Activated CD8-positive, alpha-beta T cell treated with anti-CD3 and anti-CD28 coated beads for 36 hours (primary cell): Measurements from ENCODE around the gene CCDC192. TPM values are rescaled to one million over a fixed set of nuclear protein-coding genes. Genes with fewer than 3 reads are reported as not detected.
"Not testable (repeated sequence)": the region's sequence is repeated elsewhere in the genome, so short reads cannot be mapped to it uniquely, and the experiment has no call there.

ENCODE experiments used
- ATAC-seq: fragments of 200-7000 bp; cut with Tn5 transposase; one replicate; pipeline ENCODE4 v1.10.0; 2021; ENCODE audit warnings: mild to moderate bottlenecking, moderate library complexity
- CTCF ChIA-PET: fragments of 350-600 bp; sonication (Branson Sonifier 250); formaldehyde crosslinking; loops from one replicate; lab custom pipeline; 2021; ENCODE audit warnings: antibody characterized with exemption; lab: Charles Lee
- POLR2A ChIA-PET: fragments of 350-600 bp; sonication (Branson Sonifier 250); formaldehyde crosslinking; loops from one replicate; lab custom pipeline; 2021; ENCODE audit warnings: antibody characterized with exemption; lab: Charles Lee
- DNase-seq: peaks from one replicate; pipeline ENCODE4 v3.0.0-alpha.2; 2020
- H3K27ac Mint-ChIP-seq: one replicate; pipeline ENCODE4 v1.8.0; 2021; ENCODE audit warnings: mild to moderate bottlenecking, mixed read lengths
- H3K27me3 Mint-ChIP-seq: one replicate; pipeline ENCODE4 v1.8.0; 2021; ENCODE audit warnings: mixed read lengths
- H3K36me3 Mint-ChIP-seq: one replicate; pipeline ENCODE4 v1.8.0; 2021; ENCODE audit warnings: low read depth, mixed read lengths
- H3K4me1 Mint-ChIP-seq: one replicate; pipeline ENCODE4 v1.8.0; 2021; ENCODE audit warnings: low read depth, mixed read lengths
- H3K4me3 Mint-ChIP-seq: one replicate; pipeline ENCODE4 v1.8.0; 2021; ENCODE audit warnings: mild to moderate bottlenecking, moderate library complexity, mixed read lengths
- H3K9me3 Mint-ChIP-seq: one replicate; pipeline ENCODE4 v1.8.0; 2021; ENCODE audit warnings: mixed read lengths
- CTCF ChIP-seq: fragments of 200-600 bp; IDR thresholded peaks from one replicate; pipeline ENCODE4 v1.8.0; 2022; ENCODE audit warnings: antibody characterized with exemption, mild to moderate bottlenecking
- intact Hi-C: fragments of 100-400 bp; cut with micrococcal nuclease; formaldehyde crosslinking; loops from one replicate; pipeline ENCODE4 v1.10.0; 2022
- total RNA-seq, 2 experiments: library from RNA; stranded (reverse); gene quantifications; one replicate each; pipeline ENCODE4 v1.2.3, GENCODE V29; 2021

CCDC192 gene
- total RNA-seq, 2 experiments from 2014 or later, result not detected

- no peak overlapping the region for H3K4me3 Mint-ChIP-seq
- POLR2A ChIA-PET, result no interaction called here
- peaks cover 5% of the 10 kb centered on the region for H3K27me3 Mint-ChIP-seq
- H3K27ac Mint-ChIP-seq, result no peak overlapping the region
- CTCF ChIA-PET, result no interaction called here
- no peak for TF ChIP-seq CTCF
- ATAC-seq, result no peak
- H3K36me3 Mint-ChIP-seq, result no peaks in the 10 kb centered on the region
- intact Hi-C loops, result no loop called here
- H3K9me3 Mint-ChIP-seq, result peaks cover 10% of the 10 kb centered on the region
- DNase-seq, result no peak
- H3K4me1 Mint-ChIP-seq, result no peaks in the 10 kb centered on the region
Measured at GRCh38 chr5:127774221-127774620, 71.0 kb downstream of the CCDC192 start.

DNA sequence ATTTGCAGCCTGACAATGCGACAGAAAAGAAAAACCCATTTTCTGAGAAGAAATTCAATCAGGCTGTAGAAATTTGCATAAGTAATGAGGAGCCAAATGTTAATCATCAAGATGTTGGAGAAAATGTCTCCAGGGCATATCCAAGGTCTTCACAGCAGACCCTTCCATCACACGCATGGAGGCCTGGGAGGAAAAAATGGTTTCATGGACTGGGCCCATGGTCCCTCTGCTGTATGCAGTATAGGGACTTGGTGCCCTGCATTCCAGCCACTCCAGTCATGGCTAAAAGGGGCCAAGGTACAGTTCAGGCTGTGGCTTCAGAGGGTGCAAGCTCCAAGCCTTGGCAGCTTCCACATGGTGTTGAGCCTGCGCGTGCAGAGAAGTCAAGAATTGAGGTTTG is 73.3 kb downstream of the CCDC192 start:
- no peak for ATAC-seq
- peaks cover 10% of the 10 kb centered on the region for H3K9me3 Mint-ChIP-seq
- no peak for DNase-seq
- no peak for TF ChIP-seq CTCF
- no peaks in the 10 kb centered on the region for H3K27me3 Mint-ChIP-seq
- intact Hi-C loops, result no loop called here
- no peak overlapping the region for H3K4me3 Mint-ChIP-seq
- no peaks in the 10 kb centered on the region for H3K4me1 Mint-ChIP-seq
- ChIA-PET CTCF (no interaction called here), POLR2A (no interaction called here)
- H3K27ac Mint-ChIP-seq, result no peak overlapping the region
- H3K36me3 Mint-ChIP-seq, result no peaks in the 10 kb centered on the region

DNA sequence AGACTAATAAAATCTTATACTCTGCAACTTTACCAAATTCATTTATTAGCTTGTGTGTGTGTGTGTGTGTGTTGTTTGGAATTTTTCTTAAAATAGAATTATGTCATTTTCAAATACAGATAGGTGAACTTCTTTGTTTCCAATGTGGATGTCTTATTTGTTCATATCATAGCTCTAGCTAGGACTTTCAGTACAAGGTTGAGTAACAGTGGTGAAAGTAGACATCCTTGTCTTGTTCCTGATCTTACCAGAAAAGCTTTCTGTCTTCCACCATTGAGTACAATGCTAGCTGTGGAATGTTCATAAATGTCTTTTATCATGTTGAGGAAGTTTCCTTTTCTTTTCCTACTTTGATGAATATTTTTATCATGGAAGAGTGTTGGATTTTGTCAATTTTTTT is 74.8 kb downstream of the CCDC192 start:
- intact Hi-C loops, result no loop called here
- CTCF ChIA-PET, result no interaction called here
- ATAC-seq (no peak), DNase-seq (no peak)
- no peak overlapping the region for H3K4me3 Mint-ChIP-seq
- POLR2A ChIA-PET, result no interaction called here
- H3K4me1 Mint-ChIP-seq, result no peaks in the 10 kb centered on the region
- no peak for TF ChIP-seq CTCF
- H3K9me3 Mint-ChIP-seq, result peaks cover 10% of the 10 kb centered on the region
- no peak overlapping the region for H3K27ac Mint-ChIP-seq
- no peaks in the 10 kb centered on the region for H3K36me3 Mint-ChIP-seq
- peaks cover 2% of the 10 kb centered on the region for H3K27me3 Mint-ChIP-seq

GRCh38 chr5:127782450-127782849 is 79.3 kb downstream of the CCDC192 start:
- POLR2A ChIA-PET, H3K9me3 Mint-ChIP-seq, H3K27ac Mint-ChIP-seq, H3K27me3 Mint-ChIP-seq, ATAC-seq, intact Hi-C loops, H3K36me3 Mint-ChIP-seq, H3K4me3 Mint-ChIP-seq, DNase-seq, CTCF ChIA-PET: not testable (repeated sequence)
- H3K4me1 Mint-ChIP-seq, result peaks cover 14% of the 10 kb centered on the region

- POLR2A ChIA-PET, result no interaction called here
Measured at GRCh38 chr5:127785098-127785927, 82.1 kb downstream of the CCDC192 start.

More at GRCh38 chr5:127785098-127785927, 82.1 kb downstream of the CCDC192 start:
- intact Hi-C loops, result no loop called here
- ATAC-seq, result peak; percentile 89
- CTCF ChIA-PET, result interaction anchor here (1.4 kb wide), 1 partner anchor 26 kb away, joined by 3 read pairs; no protein-coding TSS in a partner anchor
- peaks cover 2% of the 10 kb centered on the region for H3K27me3 Mint-ChIP-seq
- no peak for TF ChIP-seq CTCF
- peak overlapping the region; percentile 7 for H3K4me3 Mint-ChIP-seq
- H3K36me3 Mint-ChIP-seq, result no peaks in the 10 kb centered on the region
- H3K4me1 Mint-ChIP-seq, result peaks cover 14% of the 10 kb centered on the region
- no peaks in the 10 kb centered on the region for H3K9me3 Mint-ChIP-seq
- peak overlapping the region; percentile 69 for H3K27ac Mint-ChIP-seq
- DNase-seq, result peak; percentile 53
